D721Med (cell line): ENCODE data around the gene IKZF2.

Source experiments
- DNase-seq: peaks from one replicate; pipeline ENCODE4 v3.0.0; 2011; ENCODE audit warnings: low spot score; ENCODE audit not compliant: insufficient read length
- FAIRE-seq: peaks from 2 replicates; lab custom pipeline; 2011; peaks lifted over from hg19 to GRCh38; lab: Jason Lieb, UNC
- CTCF ChIP-seq: IDR thresholded peaks from 2 replicates; pipeline ENCODE4 v1.5.1; 2012; ENCODE audit warnings: mild to moderate bottlenecking, control low read depth; ENCODE audit not compliant: insufficient read depth; ENCODE audit errors: missing control alignments

Gene IKZF2

GRCh38 chr2:213046431-213046830 is 105.0 kb downstream of the IKZF2 start:
- no peak for TF ChIP-seq CTCF
- FAIRE-seq (no peak), DNase-seq (no peak)

DNA sequence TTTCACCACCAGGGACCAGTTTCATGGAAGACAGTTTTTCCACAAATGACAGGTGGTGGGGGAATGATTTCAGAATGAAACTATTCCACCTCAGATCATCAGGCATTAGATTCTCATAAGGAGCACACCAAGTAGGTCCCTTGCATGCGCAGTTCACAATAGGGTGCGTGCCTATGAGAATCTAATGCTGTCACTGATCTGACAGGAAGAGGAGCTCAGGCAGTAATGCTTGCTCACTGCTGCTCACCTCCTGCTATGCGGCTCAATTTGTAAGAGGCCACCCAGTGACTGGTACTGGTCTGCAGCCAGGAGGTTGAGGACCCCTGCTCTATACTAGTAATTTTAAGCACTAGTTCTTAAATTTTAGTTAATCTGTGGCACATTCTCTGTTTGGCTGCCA is 107.8 kb downstream of the IKZF2 start:
- DNase-seq (no peak), FAIRE-seq (no peak)
- no peak for TF ChIP-seq CTCF

- no peak for TF ChIP-seq CTCF
- no peak for FAIRE-seq
- DNase-seq, result no peak
These were observed 109.2 kb downstream of the IKZF2 start for GRCh38 chr2:213042262-213042661.

GRCh38 chr2:213036836-213037235 is 114.6 kb downstream of the IKZF2 start:
- no peak for FAIRE-seq
- no peak for TF ChIP-seq CTCF
- DNase-seq, result no peak

GRCh38 chr2:213034585-213034984 is 116.8 kb downstream of the IKZF2 start:
- no peak for DNase-seq
- peak; percentile 16 for FAIRE-seq

GRCh38 chr2:213032607-213033006 is 118.8 kb downstream of the IKZF2 start:
- no peak for DNase-seq
- TF ChIP-seq CTCF, result no peak
- FAIRE-seq, result no peak

More at GRCh38 chr2:213034585-213034984, 116.8 kb downstream of the IKZF2 start:
- no peak for TF ChIP-seq CTCF

GRCh38 chr2:213022987-213023386 is 128.4 kb downstream of the IKZF2 start:
- FAIRE-seq (no peak), DNase-seq (no peak)
- no peak for TF ChIP-seq CTCF
